ENCODE data around the gene FECH.
A peak's percentile ranks its signal among the peaks of the same experiment; 100 is the strongest.
"Not testable (repeated sequence)": the region's sequence is repeated elsewhere in the genome, so short reads cannot be mapped to it uniquely, and the experiment has no call there.

Gene FECH

GRCh38 chr18:57586251-57587049, at the start of gene FECH:
TSS of gene FECH (minus strand) at chr18:57586702. CDS start at chr18:57586620, 82 bp downstream.
- DNase-seq (ENCODE audit: low read depth): peak; percentile 79

- peak; percentile 26 for DNase-seq (ENCODE audit: low read depth)
Measured at GRCh38 chr18:57635003-57635822, 48.7 kb upstream of the FECH start.

GRCh38 chr18:57631697-57632096, 45.2 kb upstream of the FECH start:
- no peak for DNase-seq (ENCODE audit: low read depth)

GRCh38 chr18:57630754-57631595, 44.5 kb upstream of the FECH start:
- DNase-seq (ENCODE audit: low read depth): no peak

- DNase-seq (ENCODE audit: low read depth): peak; percentile 95
Measured at GRCh38 chr18:57630002-57630753, 43.7 kb upstream of the FECH start.

GRCh38 chr18:57629422-57629821, 42.9 kb upstream of the FECH start:
- DNase-seq (ENCODE audit: low read depth): no peak

- peak; percentile 75 for DNase-seq (ENCODE audit: low read depth)
Measured at GRCh38 chr18:57627488-57627887, 41.0 kb upstream of the FECH start.

- DNase-seq (ENCODE audit: low read depth): peak; percentile 34
Measured at GRCh38 chr18:57624988-57625387, 38.5 kb upstream of the FECH start.

- peak; percentile 27 for DNase-seq (ENCODE audit: low read depth)
Measured at GRCh38 chr18:57621246-57621604, 34.7 kb upstream of the FECH start.

- DNase-seq (ENCODE audit: low read depth): no peak
Measured at GRCh38 chr18:57619876-57620275, 33.4 kb upstream of the FECH start.

- no peak for DNase-seq (ENCODE audit: low read depth)
Measured at GRCh38 chr18:57618910-57619309, 32.4 kb upstream of the FECH start.

GRCh38 chr18:57603871-57604270, 17.4 kb upstream of the FECH start:
- DNase-seq (ENCODE audit: low read depth): no peak

- no peak for DNase-seq (ENCODE audit: low read depth)
Measured at GRCh38 chr18:57595347-57595746, 8.8 kb upstream of the FECH start.

- DNase-seq (ENCODE audit: low read depth): not testable (repeated sequence)
Measured at GRCh38 chr18:57592716-57593115, 6.2 kb upstream of the FECH start.

- DNase-seq (ENCODE audit: low read depth): no peak
Measured at GRCh38 chr18:57589161-57589560, 2.7 kb upstream of the FECH start.

GRCh38 chr18:57587098-57587661, 678 bp upstream of the FECH start:
- DNase-seq (ENCODE audit: low read depth): no peak

- DNase-seq (ENCODE audit: low read depth): no peak
Measured at GRCh38 chr18:57585855-57586250, 649 bp downstream of the FECH start.

GRCh38 chr18:57585421-57585820, 1.1 kb downstream of the FECH start:
- DNase-seq (ENCODE audit: low read depth): peak; percentile 10

GRCh38 chr18:57584444-57584843, 2.1 kb downstream of the FECH start:
- no peak for DNase-seq (ENCODE audit: low read depth)

GRCh38 chr18:57583297-57583835, 3.1 kb downstream of the FECH start:
- DNase-seq (ENCODE audit: low read depth): no peak

Measured in EH (cell line).